Esophagus squamous epithelium (tissue), 4 donors: Measurements from ENCODE around the gene PLA2G3.

Experiments
- POLR2A ChIP-seq, 4 donors: fragments of 450-650 bp; IDR thresholded peaks; one replicate each; pipeline ENCODE4 v1.6.1; 2017; ENCODE audit warnings: antibody characterized with exemption in 4 of 4, mild to moderate bottlenecking in 4 of 4, moderate library complexity in 3 of 4
- TF ChIP-seq, protein P1 (sequence below), 6 experiments: fragments of 450-650 bp in 4 of 6; fragments of 200-600 bp in 2 of 6; sonication (generic) in 2 of 6; IDR thresholded peaks; one replicate each; pipeline ENCODE4 v1.5.1; 2016 to 2019; ENCODE audit warnings: antibody characterized with exemption in 6 of 6, mild to moderate bottlenecking in 4 of 6, moderate library complexity in 4 of 6

GRCh38 chr22:31122196-31122531 is 18.1 kb downstream of the PLA2G3 start:
- no peak for TF ChIP-seq POLR2A (IDR thresholded peaks at IDR 0.05)
- TF ChIP-seq, protein P1, sequence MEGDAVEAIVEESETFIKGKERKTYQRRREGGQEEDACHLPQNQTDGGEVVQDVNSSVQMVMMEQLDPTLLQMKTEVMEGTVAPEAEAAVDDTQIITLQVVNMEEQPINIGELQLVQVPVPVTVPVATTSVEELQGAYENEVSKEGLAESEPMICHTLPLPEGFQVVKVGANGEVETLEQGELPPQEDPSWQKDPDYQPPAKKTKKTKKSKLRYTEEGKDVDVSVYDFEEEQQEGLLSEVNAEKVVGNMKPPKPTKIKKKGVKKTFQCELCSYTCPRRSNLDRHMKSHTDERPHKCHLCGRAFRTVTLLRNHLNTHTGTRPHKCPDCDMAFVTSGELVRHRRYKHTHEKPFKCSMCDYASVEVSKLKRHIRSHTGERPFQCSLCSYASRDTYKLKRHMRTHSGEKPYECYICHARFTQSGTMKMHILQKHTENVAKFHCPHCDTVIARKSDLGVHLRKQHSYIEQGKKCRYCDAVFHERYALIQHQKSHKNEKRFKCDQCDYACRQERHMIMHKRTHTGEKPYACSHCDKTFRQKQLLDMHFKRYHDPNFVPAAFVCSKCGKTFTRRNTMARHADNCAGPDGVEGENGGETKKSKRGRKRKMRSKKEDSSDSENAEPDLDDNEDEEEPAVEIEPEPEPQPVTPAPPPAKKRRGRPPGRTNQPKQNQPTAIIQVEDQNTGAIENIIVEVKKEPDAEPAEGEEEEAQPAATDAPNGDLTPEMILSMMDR (IDR thresholded peaks at IDR 0.05), result no peak
